ENCODE data around the gene NAT16. TPM values are rescaled to one million over a fixed set of nuclear protein-coding genes. Genes with fewer than 3 reads are reported as not detected.
A peak's percentile ranks its signal among the peaks of the same experiment; 100 is the strongest.

The NAT16 gene
- total and polyA plus RNA-seq, 2 of the 13 experiments (the other 11 are each of a cell fraction or from before 2014, with no cell fraction given) = 0.04 TPM; not detected in 1

DNA sequence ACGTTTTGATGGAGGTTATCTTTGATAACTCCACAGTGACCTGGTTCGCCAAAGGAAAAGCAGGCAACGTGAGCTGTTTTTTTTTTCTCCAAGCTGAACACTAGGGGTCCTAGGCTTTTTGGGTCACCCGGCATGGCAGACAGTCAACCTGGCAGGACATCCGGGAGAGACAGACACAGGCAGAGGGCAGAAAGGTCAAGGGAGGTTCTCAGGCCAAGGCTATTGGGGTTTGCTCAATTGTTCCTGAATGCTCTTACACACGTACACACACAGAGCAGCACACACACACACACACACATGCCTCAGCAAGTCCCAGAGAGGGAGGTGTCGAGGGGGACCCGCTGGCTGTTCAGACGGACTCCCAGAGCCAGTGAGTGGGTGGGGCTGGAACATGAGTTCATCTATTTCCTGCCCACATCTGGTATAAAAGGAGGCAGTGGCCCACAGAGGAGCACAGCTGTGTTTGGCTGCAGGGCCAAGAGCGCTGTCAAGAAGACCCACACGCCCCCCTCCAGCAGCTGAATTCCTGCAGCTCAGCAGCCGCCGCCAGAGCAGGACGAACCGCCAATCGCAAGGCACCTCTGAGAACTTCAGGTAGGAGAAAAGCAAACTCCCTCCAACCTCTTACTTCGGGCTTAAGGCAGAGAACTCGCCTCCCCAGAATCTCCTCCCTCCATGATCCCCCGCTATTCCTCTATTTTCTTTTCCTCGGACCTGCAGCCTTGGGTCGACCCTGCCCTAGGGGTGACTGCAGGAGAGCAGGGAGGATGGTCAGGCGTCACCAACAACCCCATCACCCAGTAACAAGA is 53.2 kb downstream of the NAT16 start, which contains the start of gene SERPINE1 (continued):
- TF ChIP-seq ZBTB33 (CRISPR knock-in tag; IDR thresholded peaks at IDR 0.05) (peak; percentile 62; the same call in 1 of the 2 replicates), ZNF891 (CRISPR knock-in tag; IDR thresholded peaks at IDR 0.05) (no peak; the same call in 1 of the 2 replicates), ZNF629 (CRISPR knock-in tag; conservative IDR thresholded peaks at IDR 0.05) (no peak; the same call in 1 of the 2 replicates), HOMEZ (CRISPR knock-in tag; IDR thresholded peaks at IDR 0.05; ENCODE audit: low read depth) (peak; percentile 75), E2F1 (CRISPR knock-in tag; IDR thresholded peaks at IDR 0.05) (no peak), REPIN1 (CRISPR knock-in tag; IDR thresholded peaks at IDR 0.05; ENCODE audit: borderline replicate concordance, low read depth) (peak; percentile 81), HNF4G (IDR thresholded peaks at IDR 0.05; ENCODE audit: borderline replicate concordance, low read depth, low read length) (peak; percentile 47; the same call in 1 of the 2 replicates), HNF4G (CRISPR knock-in tag; IDR thresholded peaks at IDR 0.05; ENCODE audit: borderline replicate concordance, low read depth) (no peak; the same call in 1 of the 2 replicates), HOXA9 (CRISPR knock-in tag; IDR thresholded peaks at IDR 0.05; ENCODE audit: borderline replicate concordance) (peak; percentile 65; the same call in 1 of the 2 replicates), SUZ12 (IDR thresholded peaks at IDR 0.05; ENCODE audit: low read depth, low read length) (no peak), TFDP1 (CRISPR knock-in tag; IDR thresholded peaks at IDR 0.05; ENCODE audit: borderline replicate concordance) (no peak), RERE (CRISPR knock-in tag; IDR thresholded peaks at IDR 0.05; ENCODE audit: low read depth) (peak; percentile 76)
- TF ChIP-seq, protein P1, sequence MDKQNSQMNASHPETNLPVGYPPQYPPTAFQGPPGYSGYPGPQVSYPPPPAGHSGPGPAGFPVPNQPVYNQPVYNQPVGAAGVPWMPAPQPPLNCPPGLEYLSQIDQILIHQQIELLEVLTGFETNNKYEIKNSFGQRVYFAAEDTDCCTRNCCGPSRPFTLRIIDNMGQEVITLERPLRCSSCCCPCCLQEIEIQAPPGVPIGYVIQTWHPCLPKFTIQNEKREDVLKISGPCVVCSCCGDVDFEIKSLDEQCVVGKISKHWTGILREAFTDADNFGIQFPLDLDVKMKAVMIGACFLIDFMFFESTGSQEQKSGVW (CRISPR knock-in tag; IDR thresholded peaks at IDR 0.05; ENCODE audit: borderline replicate concordance) = no peak
